Islet of Langerhans (tissue), 1 donor: Measurements from ENCODE around the gene PSORS1C1.

Experiments used
- FAIRE-seq: peaks from one replicate; lab custom pipeline; 2011; peaks lifted over from hg19 to GRCh38; lab: Jason Lieb, UNC

Gene PSORS1C1

GRCh38 chr6:31126396-31127175 lies 12.0 kb downstream of the PSORS1C1 start:
- FAIRE-seq: no peak

GRCh38 chr6:31128093-31128676 lies 13.6 kb downstream of the PSORS1C1 start:
- FAIRE-seq: no peak

GRCh38 chr6:31129130-31129529 lies 14.5 kb downstream of the PSORS1C1 start:
- no peak for FAIRE-seq

- FAIRE-seq: no peak
Observed at GRCh38 chr6:31130751-31131150, 16.2 kb downstream of the PSORS1C1 start.

GRCh38 chr6:31131595-31131994 lies 17.0 kb downstream of the PSORS1C1 start:
- no peak for FAIRE-seq

GRCh38 chr6:31132806-31133205 lies 18.2 kb downstream of the PSORS1C1 start:
- FAIRE-seq: no peak

GRCh38 chr6:31135710-31136109 lies 21.1 kb downstream of the PSORS1C1 start:
- no peak for FAIRE-seq

- FAIRE-seq: no peak
Observed at GRCh38 chr6:31138982-31139381, 24.4 kb downstream of the PSORS1C1 start, which contains the start of gene PSORS1C2. TSS of gene PSORS1C2 (minus strand) at chr6:31139066. CDS start at chr6:31139026, 40 bp downstream.

GRCh38 chr6:31139599-31139998 lies 25.0 kb downstream of the PSORS1C1 start:
- FAIRE-seq: no peak

GRCh38 chr6:31140643-31141042 lies 26.0 kb downstream of the PSORS1C1 start:
- FAIRE-seq: no peak

- FAIRE-seq: no peak
Observed at GRCh38 chr6:31142361-31142761, 27.8 kb downstream of the PSORS1C1 start.

- FAIRE-seq: no peak
Observed at GRCh38 chr6:31143148-31143547, 28.5 kb downstream of the PSORS1C1 start.

GRCh38 chr6:31144296-31144969 lies 29.8 kb downstream of the PSORS1C1 start:
- no peak for FAIRE-seq

- no peak for FAIRE-seq
Observed at GRCh38 chr6:31144970-31145340, 30.4 kb downstream of the PSORS1C1 start.

- FAIRE-seq: no peak
Observed at GRCh38 chr6:31145386-31145785, 30.8 kb downstream of the PSORS1C1 start.

GRCh38 chr6:31149827-31150447 lies 35.3 kb downstream of the PSORS1C1 start:
- FAIRE-seq: no peak

- FAIRE-seq: no peak
Observed at GRCh38 chr6:31152781-31153180, 38.2 kb downstream of the PSORS1C1 start.

GRCh38 chr6:31154436-31154835 lies 39.8 kb downstream of the PSORS1C1 start:
- no peak for FAIRE-seq

GRCh38 chr6:31156641-31157040 lies 42.0 kb downstream of the PSORS1C1 start:
- FAIRE-seq: no peak

GRCh38 chr6:31157513-31158139 lies 43.0 kb downstream of the PSORS1C1 start, which contains the start of gene CCHCR1:
TSS of gene CCHCR1 (minus strand) at chr6:31157802. CDS start at chr6:31157600, 202 bp downstream.
- FAIRE-seq: no peak

- no peak for FAIRE-seq
Observed at GRCh38 chr6:31158140-31158862, 43.7 kb downstream of the PSORS1C1 start, which contains the start of gene TCF19. TSS of gene TCF19 (plus strand) at chr6:31158589. CDS start at chr6:31159470, 881 bp downstream.
